Measurements from ENCODE around the gene ESRRA. TPM values are rescaled to one million over a fixed set of nuclear protein-coding genes. Genes with fewer than 3 reads are reported as not detected.

ESRRA gene
- total and polyA plus RNA-seq, 10 of the 15 experiments (the other 5 are each of a cell fraction or from before 2014, with no cell fraction given): 0.32 to 48.9 (median 12.6) TPM

- H2AFZ ChIP-seq (ENCODE audit: control insufficient read depth, low read depth, low read length): peak overlapping the region; percentile 30; the same call in 1 of the 2 replicates
- TF ChIP-seq CREM (IDR thresholded peaks at IDR 0.05; ENCODE audit: low read depth): no peak
- TF ChIP-seq, protein P1, sequence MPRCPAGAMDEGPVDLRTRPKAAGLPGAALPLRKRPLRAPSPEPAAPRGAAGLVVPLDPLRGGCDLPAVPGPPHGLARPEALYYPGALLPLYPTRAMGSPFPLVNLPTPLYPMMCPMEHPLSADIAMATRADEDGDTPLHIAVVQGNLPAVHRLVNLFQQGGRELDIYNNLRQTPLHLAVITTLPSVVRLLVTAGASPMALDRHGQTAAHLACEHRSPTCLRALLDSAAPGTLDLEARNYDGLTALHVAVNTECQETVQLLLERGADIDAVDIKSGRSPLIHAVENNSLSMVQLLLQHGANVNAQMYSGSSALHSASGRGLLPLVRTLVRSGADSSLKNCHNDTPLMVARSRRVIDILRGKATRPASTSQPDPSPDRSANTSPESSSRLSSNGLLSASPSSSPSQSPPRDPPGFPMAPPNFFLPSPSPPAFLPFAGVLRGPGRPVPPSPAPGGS (IDR thresholded peaks at IDR 0.05; ENCODE audit: borderline replicate concordance, insufficient read depth, low read depth, low read length, poor library complexity, severe bottlenecking): no peak
- TF ChIP-seq SKIL (IDR thresholded peaks at IDR 0.05; ENCODE audit: low read depth, poor library complexity, severe bottlenecking): no peak
- TF ChIP-seq, protein P2, sequence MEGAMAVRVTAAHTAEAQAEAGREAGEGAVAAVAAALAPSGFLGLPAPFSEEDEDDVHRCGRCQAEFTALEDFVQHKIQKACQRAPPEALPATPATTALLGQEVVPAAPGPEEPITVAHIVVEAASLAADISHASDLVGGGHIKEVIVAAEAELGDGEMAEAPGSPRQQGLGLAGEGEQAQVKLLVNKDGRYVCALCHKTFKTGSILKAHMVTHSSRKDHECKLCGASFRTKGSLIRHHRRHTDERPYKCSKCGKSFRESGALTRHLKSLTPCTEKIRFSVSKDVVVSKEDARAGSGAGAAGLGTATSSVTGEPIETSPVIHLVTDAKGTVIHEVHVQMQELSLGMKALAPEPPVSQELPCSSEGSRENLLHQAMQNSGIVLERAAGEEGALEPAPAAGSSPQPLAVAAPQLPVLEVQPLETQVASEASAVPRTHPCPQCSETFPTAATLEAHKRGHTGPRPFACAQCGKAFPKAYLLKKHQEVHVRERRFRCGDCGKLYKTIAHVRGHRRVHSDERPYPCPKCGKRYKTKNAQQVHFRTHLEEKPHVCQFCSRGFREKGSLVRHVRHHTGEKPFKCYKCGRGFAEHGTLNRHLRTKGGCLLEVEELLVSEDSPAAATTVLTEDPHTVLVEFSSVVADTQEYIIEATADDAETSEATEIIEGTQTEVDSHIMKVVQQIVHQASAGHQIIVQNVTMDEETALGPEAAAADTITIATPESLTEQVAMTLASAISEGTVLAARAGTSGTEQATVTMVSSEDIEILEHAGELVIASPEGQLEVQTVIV (IDR thresholded peaks at IDR 0.05; ENCODE audit: borderline replicate concordance, partially characterized antibody): no peak
- TF ChIP-seq NRF1 (conservative IDR thresholded peaks at IDR 0.05; ENCODE audit: low read depth, low read length): no peak
- TF ChIP-seq RAD51 (IDR thresholded peaks at IDR 0.05): no peak
- no peak for TF ChIP-seq YBX1 (IDR thresholded peaks at IDR 0.05)
- TF ChIP-seq, protein P3, sequence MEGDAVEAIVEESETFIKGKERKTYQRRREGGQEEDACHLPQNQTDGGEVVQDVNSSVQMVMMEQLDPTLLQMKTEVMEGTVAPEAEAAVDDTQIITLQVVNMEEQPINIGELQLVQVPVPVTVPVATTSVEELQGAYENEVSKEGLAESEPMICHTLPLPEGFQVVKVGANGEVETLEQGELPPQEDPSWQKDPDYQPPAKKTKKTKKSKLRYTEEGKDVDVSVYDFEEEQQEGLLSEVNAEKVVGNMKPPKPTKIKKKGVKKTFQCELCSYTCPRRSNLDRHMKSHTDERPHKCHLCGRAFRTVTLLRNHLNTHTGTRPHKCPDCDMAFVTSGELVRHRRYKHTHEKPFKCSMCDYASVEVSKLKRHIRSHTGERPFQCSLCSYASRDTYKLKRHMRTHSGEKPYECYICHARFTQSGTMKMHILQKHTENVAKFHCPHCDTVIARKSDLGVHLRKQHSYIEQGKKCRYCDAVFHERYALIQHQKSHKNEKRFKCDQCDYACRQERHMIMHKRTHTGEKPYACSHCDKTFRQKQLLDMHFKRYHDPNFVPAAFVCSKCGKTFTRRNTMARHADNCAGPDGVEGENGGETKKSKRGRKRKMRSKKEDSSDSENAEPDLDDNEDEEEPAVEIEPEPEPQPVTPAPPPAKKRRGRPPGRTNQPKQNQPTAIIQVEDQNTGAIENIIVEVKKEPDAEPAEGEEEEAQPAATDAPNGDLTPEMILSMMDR (IDR thresholded peaks at IDR 0.05 in 2 of 3, conservative IDR thresholded peaks at IDR 0.05 in 1 of 3; ENCODE audit: control insufficient read depth in 2 of 3, extremely low read depth in 1 of 3, insufficient read depth in 1 of 3, low read depth in 3 of 3, low read length in 3 of 3): peak; percentile 26 to 39 (median 34); a peak in 4 of 6 replicates
- TF ChIP-seq GATAD2B (conservative IDR thresholded peaks at IDR 0.05; ENCODE audit: low read depth): no peak
Observed at GRCh38 chr11:64285885-64286800, 19.2 kb upstream of the ESRRA start.

More at GRCh38 chr11:64285885-64286800, 19.2 kb upstream of the ESRRA start:
- Histone ChIP-seq H3K27me3 (replicated peaks in 1 of 2; ENCODE audit: control insufficient read depth in 2 of 2, insufficient read depth in 2 of 2, low read length in 1 of 2) (no peaks in the 10 kb centered on the region; a peak in 2 of 4 replicates), H3K9me3 (replicated peaks; ENCODE audit: control insufficient read depth, insufficient read depth, low read length) (no peaks in the 10 kb centered on the region), H3K27ac (ENCODE audit: control insufficient read depth, insufficient read depth) (no peak overlapping the region; the same call in 1 of the 2 replicates), H4K20me1 (ENCODE audit: control insufficient read depth, insufficient read depth) (no peaks in the 10 kb centered on the region), H3K79me2 (ENCODE audit: control insufficient read depth, insufficient read depth, low read length) (peaks cover 15% of the 10 kb centered on the region), H3K9ac (ENCODE audit: control insufficient read depth, insufficient read depth, low read length) (peak overlapping the region; percentile 67), H3K4me2 (ENCODE audit: control insufficient read depth, insufficient read depth) (peak overlapping the region; percentile 99), H3K4me1 (ENCODE audit: control insufficient read depth, insufficient read depth, low read length) (peaks cover 7% of the 10 kb centered on the region), H3K4me3 (peak overlapping the region; percentile 86), H3K36me3 (ENCODE audit: control insufficient read depth in 2 of 2, insufficient read depth in 2 of 2, low read length in 1 of 2) (peaks cover 0 to 2% of the 10 kb centered on the region in 2 experiments; a peak in 2 of 4 replicates)
- FAIRE-seq: peak; percentile 66
- RAD21 ChIA-PET (ENCODE audit: unreplicated experiment): interaction anchor here (1.7 to 2.7 kb wide), 4 partner anchors 15 to 80 kb away, joined by 7 to 10 read pairs (median 10); partner anchors contain the start of gene FERMT3
- POLR2A ChIA-PET: interaction anchor here (1.8 to 6.2 kb wide), 3 partner anchors 15 to 40 kb away, joined by 6 to 92 read pairs (median 10); partner anchors contain the start of genes PRDX5 and TRMT112
- CTCF ChIA-PET: interaction anchor here (0.7 to 5.5 kb wide), 5 partner anchors 15 to 81 kb away, joined by 3 to 46 read pairs (median 5); partner anchors contain the start of genes CATSPERZ, ESRRA, PRDX5 and TRMT112
- in situ Hi-C loops (cut with MboI) (no loop called here), intact Hi-C loops (cut with micrococcal nuclease; ENCODE audit: unreplicated experiment) (loop anchor here (1.0 kb wide), 1 partner anchor 16 kb away; no protein-coding TSS in a partner anchor)
- no TSS peak for BruUV-seq (replicated peaks)
- SMC1A ChIA-PET (ENCODE audit: uncharacterized antibody, unreplicated experiment): interaction anchor here (1.1 to 3.5 kb wide), 5 partner anchors 14 to 80 kb away, joined by 3 to 16 read pairs (median 5); partner anchors contain the start of genes CATSPERZ, PRDX5 and TRMT112
- WGBS (ENCODE audit: insufficient coverage, insufficient replicate concordance, low lambda C conversion rate, missing lambda C conversion rate): 28% methylated on average over 33 of the region's 40 CpGs
- no peak for DNase-seq (ENCODE audit: low read depth, low spot score)
- peak; percentile 31 for ATAC-seq
